Cardiac fibroblast (primary cell): ENCODE measurements around the gene PANK1.

ENCODE experiments used
- DNase-seq, 2 donors: peaks; one replicate each; pipeline versions ENCODE4 v3.0.0 to v3.0.0-alpha.2; 2010; ENCODE audit warnings: low read depth in 2 of 2
- H3K4me3 ChIP-seq, 2 donors: replicated peaks in 1 of 2; 1 replicate in 1 of 2; 2 replicates in 1 of 2; pipeline ENCODE4 v1.5.1; 2011; ENCODE audit warnings: low read depth in 2 of 2, low read length in 2 of 2, mild to moderate bottlenecking in 2 of 2, moderate library complexity in 1 of 2
- CTCF ChIP-seq: IDR thresholded peaks from one replicate; pipeline ENCODE4 v1.5.1; 2011; ENCODE audit warnings: low read depth, mild to moderate bottlenecking, low read length, inconsistent platforms

Gene PANK1

GRCh38 chr10:89640241-89640640 is 4.8 kb downstream of the PANK1 start:
- DNase-seq, result no peak
- no peak overlapping the region for H3K4me3 ChIP-seq
- no peak for TF ChIP-seq CTCF

DNA sequence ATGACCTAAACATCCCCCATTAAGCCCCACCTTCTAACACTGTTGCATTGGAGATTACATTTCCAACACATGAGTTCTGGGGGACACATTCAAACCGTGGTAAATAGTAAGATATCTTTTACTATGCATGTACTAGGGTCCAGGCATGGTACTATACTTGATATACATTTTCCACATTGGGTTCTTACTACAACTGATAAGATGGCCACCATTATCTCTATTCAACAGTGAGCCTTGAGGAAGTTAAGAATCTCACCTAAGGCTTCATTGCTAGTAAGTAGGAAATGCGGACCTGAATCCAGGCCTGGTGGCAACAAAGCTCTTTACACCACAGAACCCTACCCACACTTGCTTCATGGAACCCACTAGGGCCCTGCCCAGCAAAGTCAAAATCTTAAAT is 5.7 kb downstream of the PANK1 start:
- DNase-seq, result no peak
- no peak overlapping the region for H3K4me3 ChIP-seq
- TF ChIP-seq CTCF, result no peak

- TF ChIP-seq CTCF, result no peak
- no peak overlapping the region for H3K4me3 ChIP-seq
- DNase-seq, result no peak
Observed at GRCh38 chr10:89637113-89637512, 7.9 kb downstream of the PANK1 start.

DNA sequence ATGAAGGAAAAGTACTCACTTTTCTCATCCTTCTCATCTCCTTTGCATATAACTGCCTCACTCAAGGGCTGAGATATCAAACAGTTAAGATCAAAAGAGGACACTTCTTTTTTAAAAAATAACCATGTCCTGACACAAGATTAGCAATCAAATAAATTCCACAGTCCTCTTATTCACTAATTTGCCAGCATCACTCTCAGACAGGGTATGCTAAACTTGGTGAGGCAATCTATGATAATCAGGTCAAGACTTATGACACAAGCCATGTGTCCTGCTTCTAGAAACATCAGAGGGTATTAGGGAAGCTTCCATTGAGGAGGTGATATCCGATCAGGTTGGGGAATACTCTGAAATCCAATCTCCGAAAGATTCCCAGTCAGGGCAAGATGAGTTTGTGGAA is 10.4 kb downstream of the PANK1 start:
- no peak for TF ChIP-seq CTCF
- DNase-seq, result no peak
- H3K4me3 ChIP-seq, result no peak overlapping the region

- H3K4me3 ChIP-seq, result no peak overlapping the region
- peak; percentile 61 to 84 for DNase-seq
- TF ChIP-seq CTCF, result no peak
Observed at GRCh38 chr10:89633484-89633883, 11.6 kb downstream of the PANK1 start.

DNA sequence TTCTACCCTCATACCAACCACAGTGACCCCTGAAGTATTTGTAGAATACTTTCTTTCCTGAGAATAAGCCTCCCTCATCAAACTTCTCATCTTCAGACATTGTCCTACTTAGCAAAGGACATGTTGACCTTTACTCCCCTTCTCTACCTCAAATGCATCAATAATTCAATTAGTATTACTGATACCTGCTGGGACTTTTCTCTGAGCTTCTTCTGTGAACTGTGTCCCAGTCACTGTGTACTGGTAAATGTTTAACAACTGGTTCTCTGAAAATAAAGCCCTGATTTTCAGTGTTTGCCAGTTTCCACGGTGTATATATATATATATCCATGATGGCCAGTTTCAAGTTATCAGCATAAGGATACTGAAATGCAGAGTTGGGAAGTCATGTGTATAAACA is 12.2 kb downstream of the PANK1 start:
- no peak overlapping the region for H3K4me3 ChIP-seq
- no peak for TF ChIP-seq CTCF
- DNase-seq, result no peak

GRCh38 chr10:89627830-89628229 is 17.2 kb downstream of the PANK1 start:
- no peak for DNase-seq
- no peak overlapping the region for H3K4me3 ChIP-seq
- no peak for TF ChIP-seq CTCF
